ENCODE measurements around the gene NRXN3. TPM values are rescaled to one million over a fixed set of nuclear protein-coding genes. Genes with fewer than 3 reads are reported as not detected.

NRXN3 gene
- total and polyA plus RNA-seq, 2 of the 4 experiments (the other 2 are of a cell fraction): 4.8 to 25.1 TPM

DNA sequence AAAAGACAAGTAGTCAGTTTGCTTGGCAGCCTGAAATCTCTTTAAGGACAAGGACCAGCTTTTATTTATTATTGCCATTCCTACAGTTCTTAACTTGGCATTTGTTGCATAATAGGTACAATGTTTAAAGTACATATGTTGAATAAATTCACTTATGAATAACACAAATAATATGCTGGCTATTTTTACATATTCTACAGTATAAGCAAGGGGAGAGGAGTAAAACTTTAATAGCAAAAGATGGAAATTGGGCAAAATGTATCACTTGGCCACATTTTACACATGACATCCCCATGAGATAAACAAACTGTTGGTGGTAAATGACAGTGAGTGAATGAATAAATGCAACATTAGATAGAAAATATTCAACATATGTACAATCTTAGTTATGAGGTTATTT is 1708.1 kb downstream of the NRXN3 start:
- H3K4me2 ChIP-seq (ENCODE audit: low read depth, low read length): no peak overlapping the region
- H3K9me3 ChIP-seq (ENCODE audit: control insufficient read depth, insufficient read depth, low read length): no peaks in the 10 kb centered on the region
- no peak overlapping the region for H3K4me3 ChIP-seq (ENCODE audit: insufficient read depth, low read depth, low read length)
- H4K8ac ChIP-seq (ENCODE audit: low read depth in 2 of 2, low read length in 2 of 2): no peak overlapping the region
- dilution Hi-C loops (cut with HindIII; ENCODE audit: low sequenced_read_pairs, unreplicated experiment) (no loop called here), in situ Hi-C loops (cut with MboI; ENCODE audit: low sequenced_read_pairs) (no loop called here), intact Hi-C loops (cut with micrococcal nuclease) (no loop called here)
- H3K4ac ChIP-seq (ENCODE audit: low read depth, low read length): no peak overlapping the region
- no peak overlapping the region for H3K14ac ChIP-seq (replicated peaks; ENCODE audit: low read depth, low read length)
- H3K18ac ChIP-seq (ENCODE audit: low read depth, low read length): no peak overlapping the region
- H4K91ac ChIP-seq (ENCODE audit: insufficient read depth, low read depth, low read length): no peak overlapping the region
- no peaks in the 10 kb centered on the region for H3K4me1 ChIP-seq (ENCODE audit: control insufficient read depth, insufficient read depth, low read length)
- H4K5ac ChIP-seq (ENCODE audit: low read depth, low read length): no peak overlapping the region
- H2BK20ac ChIP-seq (ENCODE audit: low read depth, low read length): no peak overlapping the region
- no peak overlapping the region for H2AK9ac ChIP-seq (replicated peaks; ENCODE audit: low read depth, low read length, poor library complexity)
- no TSS peak for BruUV-seq (replicated peaks)
- POLR2A ChIA-PET (ENCODE audit: unreplicated experiment): no interaction called here
- H4K20me1 ChIP-seq (ENCODE audit: insufficient read depth, low read length): no peaks in the 10 kb centered on the region
- no peak overlapping the region for H3K56ac ChIP-seq (ENCODE audit: extremely low read depth, insufficient read depth, low read length)
- no peaks in the 10 kb centered on the region; the same call in 1 of the 2 replicates for H3K27me3 ChIP-seq (ENCODE audit: control insufficient read depth, insufficient read depth, low read length)
- TF ChIP-seq SMC3 (IDR thresholded peaks at IDR 0.05; ENCODE audit: low read depth, low read length) (no peak), FOS (IDR thresholded peaks at IDR 0.05; ENCODE audit: low read depth, low read length) (no peak), MXI1 (IDR thresholded peaks at IDR 0.05; ENCODE audit: borderline replicate concordance, low read depth, low read length) (no peak), BHLHE40 (IDR thresholded peaks at IDR 0.05; ENCODE audit: low read depth, low read length) (no peak), MAFK (IDR thresholded peaks at IDR 0.05; ENCODE audit: low read depth, low read length) (no peak), RFX5 (IDR thresholded peaks at IDR 0.05; ENCODE audit: low read depth, low read length) (no peak), NFE2L2 (IDR thresholded peaks at IDR 0.05; ENCODE audit: low read depth, low read length) (no peak), MAZ (IDR thresholded peaks at IDR 0.05; ENCODE audit: borderline replicate concordance, low read depth, low read length) (no peak), RAD21 (IDR thresholded peaks at IDR 0.05; ENCODE audit: low read length) (no peak), CEBPB (IDR thresholded peaks at IDR 0.05; ENCODE audit: low read depth, low read length) (no peak), RCOR1 (IDR thresholded peaks at IDR 0.05; ENCODE audit: insufficient replicate concordance, low read length) (no peak), POLR2A (IDR thresholded peaks at IDR 0.05; ENCODE audit: low read depth, low read length) (no peak), CHD1 (IDR thresholded peaks at IDR 0.05; ENCODE audit: low read depth, low read length) (no peak)
- TF ChIP-seq, protein P1, sequence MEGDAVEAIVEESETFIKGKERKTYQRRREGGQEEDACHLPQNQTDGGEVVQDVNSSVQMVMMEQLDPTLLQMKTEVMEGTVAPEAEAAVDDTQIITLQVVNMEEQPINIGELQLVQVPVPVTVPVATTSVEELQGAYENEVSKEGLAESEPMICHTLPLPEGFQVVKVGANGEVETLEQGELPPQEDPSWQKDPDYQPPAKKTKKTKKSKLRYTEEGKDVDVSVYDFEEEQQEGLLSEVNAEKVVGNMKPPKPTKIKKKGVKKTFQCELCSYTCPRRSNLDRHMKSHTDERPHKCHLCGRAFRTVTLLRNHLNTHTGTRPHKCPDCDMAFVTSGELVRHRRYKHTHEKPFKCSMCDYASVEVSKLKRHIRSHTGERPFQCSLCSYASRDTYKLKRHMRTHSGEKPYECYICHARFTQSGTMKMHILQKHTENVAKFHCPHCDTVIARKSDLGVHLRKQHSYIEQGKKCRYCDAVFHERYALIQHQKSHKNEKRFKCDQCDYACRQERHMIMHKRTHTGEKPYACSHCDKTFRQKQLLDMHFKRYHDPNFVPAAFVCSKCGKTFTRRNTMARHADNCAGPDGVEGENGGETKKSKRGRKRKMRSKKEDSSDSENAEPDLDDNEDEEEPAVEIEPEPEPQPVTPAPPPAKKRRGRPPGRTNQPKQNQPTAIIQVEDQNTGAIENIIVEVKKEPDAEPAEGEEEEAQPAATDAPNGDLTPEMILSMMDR (conservative IDR thresholded peaks at IDR 0.05; ENCODE audit: low read depth, low read length): no peak
- TF ChIP-seq, protein P2, sequence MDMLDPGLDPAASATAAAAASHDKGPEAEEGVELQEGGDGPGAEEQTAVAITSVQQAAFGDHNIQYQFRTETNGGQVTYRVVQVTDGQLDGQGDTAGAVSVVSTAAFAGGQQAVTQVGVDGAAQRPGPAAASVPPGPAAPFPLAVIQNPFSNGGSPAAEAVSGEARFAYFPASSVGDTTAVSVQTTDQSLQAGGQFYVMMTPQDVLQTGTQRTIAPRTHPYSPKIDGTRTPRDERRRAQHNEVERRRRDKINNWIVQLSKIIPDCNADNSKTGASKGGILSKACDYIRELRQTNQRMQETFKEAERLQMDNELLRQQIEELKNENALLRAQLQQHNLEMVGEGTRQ (IDR thresholded peaks at IDR 0.05; ENCODE audit: low read depth, low read length): no peak
- TF ChIP-seq, protein P3, sequence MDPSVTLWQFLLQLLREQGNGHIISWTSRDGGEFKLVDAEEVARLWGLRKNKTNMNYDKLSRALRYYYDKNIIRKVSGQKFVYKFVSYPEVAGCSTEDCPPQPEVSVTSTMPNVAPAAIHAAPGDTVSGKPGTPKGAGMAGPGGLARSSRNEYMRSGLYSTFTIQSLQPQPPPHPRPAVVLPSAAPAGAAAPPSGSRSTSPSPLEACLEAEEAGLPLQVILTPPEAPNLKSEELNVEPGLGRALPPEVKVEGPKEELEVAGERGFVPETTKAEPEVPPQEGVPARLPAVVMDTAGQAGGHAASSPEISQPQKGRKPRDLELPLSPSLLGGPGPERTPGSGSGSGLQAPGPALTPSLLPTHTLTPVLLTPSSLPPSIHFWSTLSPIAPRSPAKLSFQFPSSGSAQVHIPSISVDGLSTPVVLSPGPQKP (IDR thresholded peaks at IDR 0.05; ENCODE audit: borderline replicate concordance, low read depth, low read length): no peak
- H2AFZ ChIP-seq (replicated peaks; ENCODE audit: low read length, poor library complexity): no peak overlapping the region
- DNase-seq (no peak), ATAC-seq (ENCODE audit: low read depth) (no peak)
- H2AK5ac ChIP-seq (ENCODE audit: low read depth, low read length): no peak overlapping the region
- H3K27ac ChIP-seq (ENCODE audit: insufficient read depth, low read length): no peak overlapping the region
- no peaks in the 10 kb centered on the region for H3K36me3 ChIP-seq (ENCODE audit: control insufficient read depth, insufficient read depth, low read length)
- no peak overlapping the region for H2BK5ac ChIP-seq (ENCODE audit: low read depth, low read length, poor library complexity, severe bottlenecking)
- H2BK120ac ChIP-seq (ENCODE audit: low read depth, low read length): no peak overlapping the region
- no peak overlapping the region for H2BK15ac ChIP-seq (ENCODE audit: low read depth, low read length)
- no peak overlapping the region for H3K9ac ChIP-seq (ENCODE audit: low read depth, low read length)
- H3K23ac ChIP-seq (ENCODE audit: low read depth, low read length): no peak overlapping the region
- CTCF ChIA-PET: no interaction called here
- H3K9me1 ChIP-seq (ENCODE audit: insufficient read depth, low read length): no peaks in the 10 kb centered on the region
- no peaks in the 10 kb centered on the region for H3K79me1 ChIP-seq (ENCODE audit: low read depth in 1 of 2, low read length in 2 of 2)

All from IMR-90 (cell line).